OCI-LY1 (cell line): Measurements from ENCODE around the gene FBXL17.

Experiments used
- H2AFZ ChIP-seq: fragments of 200-600 bp; sonication (generic), shearing (Covaris generic); 2 replicates; pipeline ENCODE4 v1.6.0; 2014; ENCODE audit warnings: antibody characterized with exemption, mild to moderate bottlenecking, low read length
- H3F3A ChIP-seq: fragments of 200-600 bp; sonication (generic), shearing (Covaris generic); 2 replicates; pipeline ENCODE4 v1.6.0; 2014; ENCODE audit warnings: mild to moderate bottlenecking, antibody characterized with exemption, low read length, moderate library complexity; ENCODE audit not compliant: insufficient read depth
- H3K27ac ChIP-seq: fragments of 200-600 bp; sonication (generic); 2 replicates; pipeline ENCODE4 v1.5.1; 2014; ENCODE audit warnings: low read length, mixed run types, mild to moderate bottlenecking, low read depth; ENCODE audit not compliant: poor library complexity, severe bottlenecking
- H3K27me3 ChIP-seq: fragments of 200-600 bp; sonication (generic); 2 replicates; pipeline ENCODE4 v1.6.0; 2014; ENCODE audit warnings: antibody characterized with exemption, mild to moderate bottlenecking, low read length, moderate library complexity; ENCODE audit not compliant: insufficient read depth
- H3K36me3 ChIP-seq: fragments of 200-600 bp; sonication (generic); 2 replicates; pipeline ENCODE4 v1.6.1; 2014; ENCODE audit warnings: mild to moderate bottlenecking, antibody characterized with exemption, low read length, moderate library complexity, mixed read lengths; ENCODE audit not compliant: insufficient read depth
- H3K4me1 ChIP-seq: fragments of 200-600 bp; sonication (generic); 2 replicates; pipeline ENCODE4 v1.5.1; 2014; ENCODE audit warnings: mild to moderate bottlenecking, low read length, moderate library complexity; ENCODE audit not compliant: insufficient read depth, severe bottlenecking
- H3K4me2 ChIP-seq: fragments of 200-600 bp; sonication (generic), shearing (Covaris generic); 2 replicates; pipeline ENCODE4 v1.6.1; 2014; ENCODE audit warnings: low read length
- H3K4me3 ChIP-seq: fragments of 200-600 bp; sonication (generic); 2 replicates; pipeline ENCODE4 v1.5.1; 2014; ENCODE audit warnings: low read length, low read depth, mild to moderate bottlenecking, mixed read lengths; ENCODE audit not compliant: poor library complexity, severe bottlenecking
- H3K79me2 ChIP-seq: fragments of 200-600 bp; shearing (Covaris generic); 2 replicates; pipeline ENCODE4 v1.6.1; 2016; ENCODE audit warnings: mixed run types, low read length, mixed read lengths; ENCODE audit not compliant: insufficient read depth
- H3K9ac ChIP-seq: fragments of 200-600 bp; sonication (generic), shearing (Covaris generic); 2 replicates; pipeline ENCODE4 v1.6.1; 2014; ENCODE audit warnings: mild to moderate bottlenecking, low read length, mixed read lengths
- H3K9me2 ChIP-seq: fragments of 200-600 bp; sonication (generic), shearing (Covaris generic); 2 replicates; pipeline ENCODE4 v1.6.1; 2014; ENCODE audit warnings: low read depth, mild to moderate bottlenecking, low read length, mixed read lengths
- H3K9me3 ChIP-seq: fragments of 200-600 bp; shearing (Covaris generic); 2 replicates; pipeline ENCODE4 v1.6.1; 2014; ENCODE audit warnings: low read length, mixed read lengths
- H4K20me1 ChIP-seq: fragments of 200-600 bp; sonication (generic), shearing (Covaris generic); 2 replicates; pipeline ENCODE4 v1.6.0; 2016; ENCODE audit warnings: mild to moderate bottlenecking, low read length; ENCODE audit not compliant: insufficient read depth
- CTCF ChIP-seq: fragments of 200-600 bp; sonication (generic), shearing (Covaris generic); IDR thresholded peaks from 2 replicates; pipeline ENCODE4 v1.5.1; 2017; ENCODE audit warnings: mild to moderate bottlenecking, antibody characterized with exemption, low read length, moderate library complexity, mixed read lengths
- EZH2 ChIP-seq: fragments of 200-600 bp; sonication (generic), shearing (Covaris generic); IDR thresholded peaks from 2 replicates; pipeline ENCODE4 v1.8.0; 2017; ENCODE audit warnings: borderline replicate concordance, mixed run types, mild to moderate bottlenecking, antibody characterized with exemption, low read length, moderate library complexity, mixed read lengths

Gene FBXL17

DNA sequence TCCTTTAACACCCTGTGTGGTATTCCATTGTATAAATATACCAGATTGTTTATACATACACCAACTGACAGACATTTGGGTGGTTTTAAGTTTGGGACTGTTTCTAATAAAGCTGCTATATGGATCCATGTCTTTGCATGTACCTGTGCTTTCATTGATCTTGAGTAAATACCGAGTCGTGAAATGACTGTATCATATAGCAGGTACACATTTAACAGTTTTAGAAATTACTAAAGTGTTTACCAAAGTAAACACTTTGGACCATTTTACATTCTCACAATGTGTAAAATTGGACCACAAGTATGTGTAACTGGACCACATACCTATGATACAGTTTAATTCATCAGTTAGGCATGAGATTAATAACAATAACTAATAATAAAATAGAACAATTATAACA is 175.2 kb downstream of the FBXL17 start:
- no peak overlapping the region for H3K27ac ChIP-seq
- no peaks in the 10 kb centered on the region for H3K36me3 ChIP-seq
- no peaks in the 10 kb centered on the region for H4K20me1 ChIP-seq
- no peak overlapping the region for H3K9ac ChIP-seq
- H3K27me3 ChIP-seq: no peaks in the 10 kb centered on the region
- no peaks in the 10 kb centered on the region for H3F3A ChIP-seq
- H3K4me3 ChIP-seq: no peak overlapping the region
- H3K79me2 ChIP-seq: no peaks in the 10 kb centered on the region
- H3K9me3 ChIP-seq: no peaks in the 10 kb centered on the region
- TF ChIP-seq EZH2 (no peak), CTCF (no peak)
- H3K9me2 ChIP-seq: no peaks in the 10 kb centered on the region
- H3K4me1 ChIP-seq: no peaks in the 10 kb centered on the region
- no peak overlapping the region for H2AFZ ChIP-seq
- H3K4me2 ChIP-seq: no peak overlapping the region

- Histone ChIP-seq H3K36me3 (no peaks in the 10 kb centered on the region), H3K4me3 (no peak overlapping the region), H3K27ac (no peak overlapping the region), H3K9me2 (no peaks in the 10 kb centered on the region), H3K79me2 (no peaks in the 10 kb centered on the region), H3K4me1 (no peaks in the 10 kb centered on the region), H2AFZ (no peak overlapping the region), H3K27me3 (no peaks in the 10 kb centered on the region), H3F3A (no peaks in the 10 kb centered on the region), H3K4me2 (no peak overlapping the region), H4K20me1 (no peaks in the 10 kb centered on the region), H3K9ac (no peak overlapping the region), H3K9me3 (no peaks in the 10 kb centered on the region)
- TF ChIP-seq EZH2 (no peak), CTCF (no peak)
Observed at GRCh38 chr5:108201721-108202120, 180.2 kb downstream of the FBXL17 start.

DNA sequence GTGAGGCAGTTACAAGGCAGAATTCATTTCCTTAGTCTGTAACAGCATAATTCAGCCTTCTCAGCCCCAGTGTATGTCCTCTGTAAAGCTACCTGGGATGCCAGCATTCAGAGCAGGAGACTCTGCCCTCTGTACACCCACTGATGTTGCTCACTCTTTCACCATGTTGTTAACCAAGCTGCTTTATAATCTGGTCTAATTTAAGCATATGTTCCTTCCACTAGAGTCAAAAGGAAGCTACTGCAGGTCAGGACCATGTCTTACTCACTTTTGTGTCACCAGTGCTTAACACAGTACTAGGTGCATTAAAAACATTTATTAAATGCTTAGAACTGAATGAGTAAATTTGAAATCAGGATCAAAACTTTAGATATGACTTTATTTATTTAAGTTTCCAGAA is 185.6 kb downstream of the FBXL17 start:
- Histone ChIP-seq H3K9me2 (no peaks in the 10 kb centered on the region), H3K79me2 (no peaks in the 10 kb centered on the region), H3F3A (no peaks in the 10 kb centered on the region), H3K36me3 (no peaks in the 10 kb centered on the region), H3K27ac (no peak overlapping the region), H3K9me3 (no peaks in the 10 kb centered on the region), H3K4me2 (no peak overlapping the region), H3K4me1 (no peaks in the 10 kb centered on the region), H3K4me3 (no peak overlapping the region), H3K27me3 (no peaks in the 10 kb centered on the region), H3K9ac (no peak overlapping the region), H2AFZ (no peak overlapping the region), H4K20me1 (no peaks in the 10 kb centered on the region)
- no peak for TF ChIP-seq CTCF
- no peak for TF ChIP-seq EZH2
